GM12875 (cell line): ENCODE data around the gene OR4C46.
"Not testable (repeated sequence)": the region's sequence is repeated elsewhere in the genome, so short reads cannot be mapped to it uniquely, and the experiment has no call there.

Experiments used
- H3K4me3 ChIP-seq: one replicate; pipeline ENCODE4 v1.5.1; 2011; ENCODE audit warnings: low read depth, low read length, control low read depth
- CTCF ChIP-seq: IDR thresholded peaks from 2 replicates; pipeline ENCODE4 v1.5.1; 2011; ENCODE audit warnings: low read depth, mild to moderate bottlenecking, control low read depth, inconsistent platforms, low read length, moderate library complexity, borderline replicate concordance; ENCODE audit not compliant: insufficient read depth

OR4C46 gene

GRCh38 chr11:54603898-54604297 is at the start of gene OR4C46:
Gene OR4C46, minus strand, starts transcription at chr11:54603998. Its CDS starts 0 bp downstream, at chr11:54603998.
- H3K4me3 ChIP-seq = no peak within 1 kb of the TSS
- TF ChIP-seq CTCF = no peak

- not testable (repeated sequence) for H3K4me3 ChIP-seq
Measured at GRCh38 chr11:54645606-54646005, 41.8 kb upstream of the OR4C46 start.

GRCh38 chr11:54561439-54561838 is 42.4 kb downstream of the OR4C46 start:
- H3K4me3 ChIP-seq = not testable (repeated sequence)

GRCh38 chr11:54558919-54559318 is 44.9 kb downstream of the OR4C46 start:
- H3K4me3 ChIP-seq = no peak overlapping the region
- TF ChIP-seq CTCF = no peak

GRCh38 chr11:54558407-54558806 is 45.4 kb downstream of the OR4C46 start:
- TF ChIP-seq CTCF = no peak
- H3K4me3 ChIP-seq = no peak overlapping the region
